Prostate gland (tissue), 2 donors: ENCODE data around the gene ZNF765.
"Not testable (repeated sequence)": the region's sequence is repeated elsewhere in the genome, so short reads cannot be mapped to it uniquely, and the experiment has no call there.

Experiments used
- POLR2A ChIP-seq: fragments of 450-650 bp; IDR thresholded peaks from one replicate; pipeline ENCODE4 v1.6.1; 2016; ENCODE audit warnings: antibody characterized with exemption, mild to moderate bottlenecking
- POLR2AphosphoS5 ChIP-seq: sonication (generic); formaldehyde crosslinking; IDR thresholded peaks from one replicate; pipeline ENCODE4 v1.6.1; 2017; ENCODE audit warnings: antibody characterized with exemption
- TF ChIP-seq, protein P1 (sequence below), 4 experiments: fragments of 200-600 bp in 2 of 4; fragments of 450-650 bp in 2 of 4; sonication (generic) in 2 of 4; IDR thresholded peaks; 1 replicate in 3 of 4; 2 replicates in 1 of 4; pipeline ENCODE4 v1.5.1; 2016 to 2019; ENCODE audit warnings: antibody characterized with exemption in 4 of 4, mild to moderate bottlenecking in 2 of 4, moderate library complexity in 2 of 4

- not testable (repeated sequence) for TF ChIP-seq POLR2A, POLR2AphosphoS5
- TF ChIP-seq, protein P1, sequence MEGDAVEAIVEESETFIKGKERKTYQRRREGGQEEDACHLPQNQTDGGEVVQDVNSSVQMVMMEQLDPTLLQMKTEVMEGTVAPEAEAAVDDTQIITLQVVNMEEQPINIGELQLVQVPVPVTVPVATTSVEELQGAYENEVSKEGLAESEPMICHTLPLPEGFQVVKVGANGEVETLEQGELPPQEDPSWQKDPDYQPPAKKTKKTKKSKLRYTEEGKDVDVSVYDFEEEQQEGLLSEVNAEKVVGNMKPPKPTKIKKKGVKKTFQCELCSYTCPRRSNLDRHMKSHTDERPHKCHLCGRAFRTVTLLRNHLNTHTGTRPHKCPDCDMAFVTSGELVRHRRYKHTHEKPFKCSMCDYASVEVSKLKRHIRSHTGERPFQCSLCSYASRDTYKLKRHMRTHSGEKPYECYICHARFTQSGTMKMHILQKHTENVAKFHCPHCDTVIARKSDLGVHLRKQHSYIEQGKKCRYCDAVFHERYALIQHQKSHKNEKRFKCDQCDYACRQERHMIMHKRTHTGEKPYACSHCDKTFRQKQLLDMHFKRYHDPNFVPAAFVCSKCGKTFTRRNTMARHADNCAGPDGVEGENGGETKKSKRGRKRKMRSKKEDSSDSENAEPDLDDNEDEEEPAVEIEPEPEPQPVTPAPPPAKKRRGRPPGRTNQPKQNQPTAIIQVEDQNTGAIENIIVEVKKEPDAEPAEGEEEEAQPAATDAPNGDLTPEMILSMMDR (IDR thresholded peaks at IDR 0.05): not testable (repeated sequence)
These were observed 73.7 kb downstream of the ZNF765 start for GRCh38 chr19:53468628-53469027.
